Progenitor cell of endocrine pancreas (in vitro differentiated cells): ENCODE data around the gene FOXB1. TPM values are rescaled to one million over a fixed set of nuclear protein-coding genes. Genes with fewer than 3 reads are reported as not detected.

Experiments
- DNase-seq: peaks from one replicate; pipeline ENCODE4 v3.0.0; 2021; ENCODE audit warnings: low spot score; ENCODE audit not compliant: unreplicated experiment
- H3K27ac Mint-ChIP-seq: 2 replicates; pipeline ENCODE4 v1.8.0; 2021; ENCODE audit warnings: mild to moderate bottlenecking, moderate library complexity, mixed read lengths
- H3K27me3 Mint-ChIP-seq: 2 replicates; pipeline ENCODE4 v1.8.0; 2021; ENCODE audit warnings: mixed read lengths
- H3K36me3 Mint-ChIP-seq: 2 replicates; pipeline ENCODE4 v1.8.0; 2022; ENCODE audit warnings: mixed read lengths; ENCODE audit not compliant: insufficient read depth
- H3K4me1 Mint-ChIP-seq: 2 replicates; pipeline ENCODE4 v1.8.0; 2021; ENCODE audit warnings: low read depth, mixed read lengths
- H3K4me3 Mint-ChIP-seq: 2 replicates; pipeline ENCODE4 v1.8.0; 2021; ENCODE audit warnings: low read depth, mild to moderate bottlenecking, moderate library complexity, mixed read lengths
- H3K9me3 Mint-ChIP-seq: 2 replicates; pipeline ENCODE4 v1.8.0; 2021; ENCODE audit warnings: low read depth, mixed read lengths
- total RNA-seq: library from RNA; stranded (reverse); gene quantifications from 2 replicates; pipeline ENCODE4 v1.2.1, GENCODE V29; 2021
- TF ChIP-seq, protein P1 (sequence below): fragments of 200-600 bp; sonication (generic); IDR thresholded peaks from one replicate; pipeline ENCODE4 v1.5.0; 2021; ENCODE audit warnings: antibody characterized with exemption, mild to moderate bottlenecking; ENCODE audit not compliant: unreplicated experiment

The FOXB1 gene
- total RNA-seq, 1 donor from 2014 or later = not detected

DNA sequence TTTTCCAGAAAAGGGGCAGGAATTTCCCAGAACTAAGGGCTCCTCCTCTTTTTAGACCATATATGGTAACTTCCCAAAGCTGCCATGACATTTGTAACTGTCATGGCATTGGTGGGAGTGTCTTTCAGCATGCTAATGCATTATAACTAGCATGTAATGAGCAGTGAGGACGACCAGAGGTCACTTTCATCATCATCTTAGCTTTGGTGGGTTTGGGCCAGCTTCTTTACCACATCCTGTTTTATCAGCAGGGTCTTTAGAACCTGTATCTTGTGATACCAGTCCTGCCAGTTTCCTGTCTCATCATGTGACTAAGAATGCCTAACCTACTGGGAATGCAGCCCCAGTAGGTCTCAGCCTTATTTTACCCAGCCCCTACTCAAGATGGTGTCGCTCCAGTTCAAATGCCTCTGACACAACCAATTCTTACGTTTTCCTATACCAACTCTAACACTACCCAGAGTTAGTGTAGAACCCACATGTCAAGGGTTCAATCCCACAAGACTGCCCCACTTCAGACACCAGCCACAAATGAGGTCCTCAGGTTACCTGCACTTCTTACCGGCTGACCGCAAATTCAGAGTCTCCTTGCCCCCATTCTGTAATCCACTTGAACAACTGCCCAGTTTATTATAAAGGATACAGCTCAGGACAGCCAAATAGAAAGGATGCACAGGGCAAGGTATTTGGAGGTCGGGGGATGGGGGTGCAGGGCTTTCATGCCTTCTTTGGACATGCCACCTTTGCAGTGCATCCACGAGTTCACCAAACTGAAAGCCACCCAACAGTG is 17.7 kb downstream of the FOXB1 start:
- TF ChIP-seq, protein P1, sequence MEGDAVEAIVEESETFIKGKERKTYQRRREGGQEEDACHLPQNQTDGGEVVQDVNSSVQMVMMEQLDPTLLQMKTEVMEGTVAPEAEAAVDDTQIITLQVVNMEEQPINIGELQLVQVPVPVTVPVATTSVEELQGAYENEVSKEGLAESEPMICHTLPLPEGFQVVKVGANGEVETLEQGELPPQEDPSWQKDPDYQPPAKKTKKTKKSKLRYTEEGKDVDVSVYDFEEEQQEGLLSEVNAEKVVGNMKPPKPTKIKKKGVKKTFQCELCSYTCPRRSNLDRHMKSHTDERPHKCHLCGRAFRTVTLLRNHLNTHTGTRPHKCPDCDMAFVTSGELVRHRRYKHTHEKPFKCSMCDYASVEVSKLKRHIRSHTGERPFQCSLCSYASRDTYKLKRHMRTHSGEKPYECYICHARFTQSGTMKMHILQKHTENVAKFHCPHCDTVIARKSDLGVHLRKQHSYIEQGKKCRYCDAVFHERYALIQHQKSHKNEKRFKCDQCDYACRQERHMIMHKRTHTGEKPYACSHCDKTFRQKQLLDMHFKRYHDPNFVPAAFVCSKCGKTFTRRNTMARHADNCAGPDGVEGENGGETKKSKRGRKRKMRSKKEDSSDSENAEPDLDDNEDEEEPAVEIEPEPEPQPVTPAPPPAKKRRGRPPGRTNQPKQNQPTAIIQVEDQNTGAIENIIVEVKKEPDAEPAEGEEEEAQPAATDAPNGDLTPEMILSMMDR = no peak
- H3K27me3 Mint-ChIP-seq = peaks cover 50% of the 10 kb centered on the region
- no peaks in the 10 kb centered on the region for H3K4me1 Mint-ChIP-seq
- H3K36me3 Mint-ChIP-seq = no peaks in the 10 kb centered on the region
- H3K9me3 Mint-ChIP-seq = peaks cover 9% of the 10 kb centered on the region
- no peak overlapping the region for H3K4me3 Mint-ChIP-seq
- no peak overlapping the region for H3K27ac Mint-ChIP-seq
- DNase-seq = no peak

DNA sequence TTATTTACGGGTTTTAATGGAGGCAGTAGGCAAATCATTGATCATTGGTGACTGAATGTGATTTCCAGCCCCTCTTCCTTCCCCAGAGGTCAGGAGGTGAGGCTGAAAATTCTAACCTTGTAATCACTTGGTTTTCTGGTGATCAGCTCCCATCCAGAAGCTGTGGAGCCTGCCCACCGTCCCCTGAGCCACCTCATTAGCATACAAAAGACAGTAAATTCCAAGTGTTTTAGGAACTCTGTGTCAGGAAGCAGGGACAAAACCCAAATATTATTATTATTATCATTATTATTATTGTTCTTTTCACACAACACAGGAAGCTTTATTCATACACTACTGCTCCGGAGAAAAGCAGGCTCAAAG is 18.2 kb downstream of the FOXB1 start:
- no peak overlapping the region for H3K27ac Mint-ChIP-seq
- DNase-seq = no peak
- no peaks in the 10 kb centered on the region for H3K36me3 Mint-ChIP-seq
- TF ChIP-seq, protein P1 = no peak
- peaks cover 6% of the 10 kb centered on the region for H3K9me3 Mint-ChIP-seq
- peaks cover 47% of the 10 kb centered on the region for H3K27me3 Mint-ChIP-seq
- H3K4me3 Mint-ChIP-seq = no peak overlapping the region
- H3K4me1 Mint-ChIP-seq = no peaks in the 10 kb centered on the region

DNA sequence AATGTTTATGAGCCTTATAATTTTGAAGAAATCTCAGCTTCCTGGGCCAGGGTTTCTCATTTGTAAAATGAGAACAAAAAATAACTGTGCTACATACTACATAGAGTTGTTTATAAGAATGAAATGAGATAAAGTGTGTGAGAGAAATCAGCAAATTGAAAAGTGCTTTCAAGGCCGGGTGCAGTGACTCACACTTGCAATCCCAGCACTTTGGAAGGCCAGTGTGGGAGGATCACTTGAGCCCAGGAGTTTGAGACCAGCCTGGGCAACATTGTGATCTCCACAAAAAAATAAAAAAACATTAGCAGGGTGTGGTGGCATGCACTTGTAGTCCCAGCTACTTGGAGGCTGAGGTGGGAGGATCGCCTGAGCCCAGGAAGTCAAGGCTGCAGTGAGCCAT is 22.4 kb downstream of the FOXB1 start:
- Mint-ChIP-seq H3K4me3 (no peak overlapping the region), H3K27ac (no peak overlapping the region), H3K27me3 (peaks cover 21% of the 10 kb centered on the region), H3K9me3 (no peaks in the 10 kb centered on the region), H3K4me1 (peaks cover 4% of the 10 kb centered on the region), H3K36me3 (no peaks in the 10 kb centered on the region)
- no peak for DNase-seq
- TF ChIP-seq, protein P1 = no peak

DNA sequence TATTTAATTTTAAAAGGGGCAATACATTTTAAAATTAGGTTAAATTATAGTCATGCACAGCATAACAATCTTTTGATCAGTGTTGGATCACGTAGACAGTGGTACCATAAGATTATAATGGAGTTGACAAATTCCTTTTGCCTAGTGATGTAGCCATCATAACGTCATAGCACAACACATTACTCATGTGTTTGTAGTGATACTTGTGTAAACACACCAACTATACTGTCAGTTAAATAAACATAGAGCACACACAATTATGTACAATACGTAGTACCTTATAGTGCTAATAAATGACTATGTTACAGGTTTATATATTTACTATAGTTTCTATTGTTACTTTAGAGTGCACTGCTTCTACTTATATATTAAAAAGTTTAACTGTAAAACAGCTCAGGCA is 31.2 kb downstream of the FOXB1 start:
- Mint-ChIP-seq H3K4me3 (no peak overlapping the region), H3K9me3 (no peaks in the 10 kb centered on the region), H3K4me1 (peaks cover 21% of the 10 kb centered on the region), H3K27ac (no peak overlapping the region), H3K36me3 (no peaks in the 10 kb centered on the region), H3K27me3 (peaks cover 21% of the 10 kb centered on the region)
- DNase-seq = no peak
- TF ChIP-seq, protein P1 = no peak

DNA sequence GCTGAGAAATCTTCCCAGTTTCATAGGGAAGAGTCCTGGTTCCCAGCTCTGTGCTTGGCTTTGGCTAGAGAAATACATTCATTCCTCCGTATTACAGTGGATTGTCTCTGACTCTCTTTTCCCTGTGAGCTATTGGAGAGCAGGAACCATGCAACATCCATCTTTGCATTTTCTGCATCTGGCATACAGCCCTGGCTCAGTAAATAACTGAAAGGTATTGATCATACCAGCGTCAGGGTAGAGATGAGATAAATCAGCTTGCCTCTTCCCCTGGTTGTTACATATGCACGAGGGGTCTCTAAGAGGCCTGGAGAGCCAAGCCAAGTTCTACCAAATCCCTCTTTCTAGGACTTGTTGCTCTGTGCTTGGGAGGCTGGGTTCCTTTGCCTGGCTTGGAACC is 35.2 kb downstream of the FOXB1 start:
- no peak for DNase-seq
- TF ChIP-seq, protein P1 = no peak
- Mint-ChIP-seq H3K4me3 (no peak overlapping the region), H3K9me3 (no peaks in the 10 kb centered on the region), H3K27ac (no peak overlapping the region), H3K36me3 (no peaks in the 10 kb centered on the region), H3K4me1 (peaks cover 25% of the 10 kb centered on the region), H3K27me3 (peaks cover 8% of the 10 kb centered on the region)
